Osteoblast (primary cell): ENCODE data around the gene GNLY. TPM values are rescaled to one million over a fixed set of nuclear protein-coding genes. Genes with fewer than 3 reads are reported as not detected.

Experiments used
- DNase-seq: peaks from one replicate; pipeline ENCODE4 v3.0.0; 2011; ENCODE audit warnings: low spot score, mixed read lengths; ENCODE audit not compliant: insufficient read length; ENCODE audit errors: missing footprints
- H2AFZ ChIP-seq: 2 replicates; pipeline ENCODE4 v1.6.0; 2011; ENCODE audit warnings: mild to moderate bottlenecking, low read length
- H3K27ac ChIP-seq: 2 replicates; pipeline ENCODE4 v1.5.1; 2011; ENCODE audit warnings: mild to moderate bottlenecking, low read depth, low read length, moderate library complexity
- H3K27me3 ChIP-seq: 2 replicates; pipeline ENCODE4 v1.6.0; 2012; ENCODE audit warnings: mild to moderate bottlenecking, control low read depth, inconsistent platforms, low read length, moderate library complexity; ENCODE audit not compliant: insufficient read depth
- H3K36me3 ChIP-seq: 2 replicates; pipeline ENCODE4 v1.5.1; 2011; ENCODE audit warnings: mild to moderate bottlenecking, low read length, control low read depth, moderate library complexity; ENCODE audit not compliant: insufficient read depth
- H3K4me1 ChIP-seq: 2 replicates; pipeline ENCODE4 v1.5.1; 2011; ENCODE audit warnings: mild to moderate bottlenecking, low read length, control low read depth, moderate library complexity; ENCODE audit not compliant: insufficient read depth
- H3K4me2 ChIP-seq: 2 replicates; pipeline ENCODE4 v1.6.0; 2011; ENCODE audit warnings: mild to moderate bottlenecking, low read length; ENCODE audit not compliant: insufficient read depth
- H3K4me3 ChIP-seq: fragments of 200-600 bp; sonication (generic); 3 replicates; pipeline ENCODE4 v1.5.1; 2012; ENCODE audit warnings: mild to moderate bottlenecking, low read length, inconsistent platforms; ENCODE audit not compliant: insufficient read depth
- H3K79me2 ChIP-seq: 2 replicates; pipeline ENCODE4 v1.6.0; 2012; ENCODE audit warnings: mild to moderate bottlenecking, low read length, control low read depth, inconsistent platforms; ENCODE audit not compliant: insufficient read depth
- H3K9me3 ChIP-seq: 2 replicates; pipeline ENCODE4 v1.5.1; 2011; ENCODE audit warnings: low read depth, low read length, control low read depth
- H4K20me1 ChIP-seq: 2 replicates; pipeline ENCODE4 v1.6.0; 2012; ENCODE audit warnings: mild to moderate bottlenecking, low read length, control low read depth; ENCODE audit not compliant: insufficient read depth
- CTCF ChIP-seq: IDR thresholded peaks from 2 replicates; pipeline ENCODE4 v1.5.1; 2011; ENCODE audit warnings: mild to moderate bottlenecking, low read depth, low read length, moderate library complexity; ENCODE audit errors: extremely low read depth
- total RNA-seq: library from RNA; depleted of rRNA; stranded (reverse); fragments of >200 nt; gene quantifications from 2 replicates; pipeline ENCODE4 v1.2.3, GENCODE V29; 2012

GNLY gene
- total RNA-seq, 1 donor, result not detected

DNA sequence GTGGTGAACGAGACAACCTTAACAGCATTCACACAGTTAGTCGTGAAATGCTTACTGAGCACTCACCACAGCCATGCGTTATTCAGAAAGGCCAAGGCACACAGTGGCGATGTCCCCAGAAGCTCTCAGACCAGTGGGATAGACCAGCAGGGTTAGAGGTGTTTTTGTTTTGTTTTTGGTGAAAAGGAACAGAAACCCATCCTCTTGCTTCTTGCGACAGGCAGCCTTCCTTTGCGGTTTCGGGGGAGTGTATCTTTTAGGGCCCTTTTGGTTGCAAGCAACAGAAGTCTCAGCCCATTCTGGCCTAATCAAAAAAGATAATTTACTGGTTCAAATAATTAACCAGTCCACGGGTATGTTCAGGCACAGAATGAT, 4.7 kb downstream of the GNLY start:
- TF ChIP-seq CTCF, result no peak
- Histone ChIP-seq H3K4me2 (no peak overlapping the region), H3K79me2 (no peaks in the 10 kb centered on the region), H3K4me1 (peaks cover 13% of the 10 kb centered on the region), H3K4me3 (no peak overlapping the region), H3K36me3 (no peaks in the 10 kb centered on the region), H4K20me1 (no peaks in the 10 kb centered on the region), H3K9me3 (no peaks in the 10 kb centered on the region), H2AFZ (no peak overlapping the region), H3K27ac (no peak overlapping the region), H3K27me3 (no peaks in the 10 kb centered on the region)
- no peak for DNase-seq

DNA sequence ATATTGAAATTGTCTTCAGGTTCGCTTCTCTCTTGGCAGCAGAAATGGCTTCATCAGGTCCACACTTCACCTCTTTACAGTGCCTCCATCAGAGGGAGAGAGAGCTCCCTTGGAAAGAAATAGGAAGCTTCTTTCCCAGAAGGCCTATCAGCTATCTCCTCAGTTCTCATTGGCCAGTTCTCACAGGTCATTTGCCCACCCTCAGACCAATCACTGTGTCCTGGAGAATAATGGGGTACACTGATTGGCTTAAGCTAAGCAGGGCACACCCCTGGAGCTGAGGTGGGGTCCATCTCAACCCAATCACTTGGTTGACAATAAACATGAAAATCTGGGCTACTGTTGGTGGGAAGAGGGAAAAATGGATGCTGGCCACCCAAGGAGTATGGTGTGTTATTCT, 5.2 kb downstream of the GNLY start:
- no peak overlapping the region for H3K27ac ChIP-seq
- no peaks in the 10 kb centered on the region for H3K9me3 ChIP-seq
- H3K27me3 ChIP-seq, result no peaks in the 10 kb centered on the region
- H3K79me2 ChIP-seq, result no peaks in the 10 kb centered on the region
- no peak overlapping the region for H2AFZ ChIP-seq
- H3K4me1 ChIP-seq, result peaks cover 13% of the 10 kb centered on the region
- no peak overlapping the region for H3K4me3 ChIP-seq
- H3K4me2 ChIP-seq, result no peak overlapping the region
- DNase-seq, result no peak
- H4K20me1 ChIP-seq, result no peaks in the 10 kb centered on the region
- no peaks in the 10 kb centered on the region for H3K36me3 ChIP-seq
- no peak for TF ChIP-seq CTCF

GRCh38 chr2:85702172-85702571, 8.0 kb downstream of the GNLY start:
- Histone ChIP-seq H2AFZ (no peak overlapping the region), H3K36me3 (no peaks in the 10 kb centered on the region), H3K4me2 (peak overlapping the region; percentile 64), H3K4me3 (no peak overlapping the region), H3K9me3 (no peaks in the 10 kb centered on the region), H4K20me1 (no peaks in the 10 kb centered on the region), H3K4me1 (peaks cover 29% of the 10 kb centered on the region), H3K27me3 (no peaks in the 10 kb centered on the region), H3K27ac (no peak overlapping the region), H3K79me2 (no peaks in the 10 kb centered on the region)
- TF ChIP-seq CTCF, result no peak
- peak; percentile 82 for DNase-seq

GRCh38 chr2:85702800-85703199, 8.6 kb downstream of the GNLY start:
- Histone ChIP-seq H3K4me2 (no peak overlapping the region), H3K4me1 (peaks cover 31% of the 10 kb centered on the region), H3K36me3 (no peaks in the 10 kb centered on the region), H3K9me3 (no peaks in the 10 kb centered on the region), H3K79me2 (no peaks in the 10 kb centered on the region), H4K20me1 (no peaks in the 10 kb centered on the region), H3K27ac (no peak overlapping the region), H2AFZ (no peak overlapping the region), H3K27me3 (no peaks in the 10 kb centered on the region), H3K4me3 (no peak overlapping the region)
- DNase-seq, result no peak
- no peak for TF ChIP-seq CTCF
